Adrenal gland (tissue), 12 donors: ENCODE data around the gene DBR1. TPM values are rescaled to one million over a fixed set of nuclear protein-coding genes. Genes with fewer than 3 reads are reported as not detected.
A peak's percentile ranks its signal among the peaks of the same experiment; 100 is the strongest.

ENCODE experiments used
- DNase-seq, 7 donors: peaks; one replicate each; pipeline ENCODE4 v3.0.0-alpha.2; 2019 to 2020
- H3K27ac ChIP-seq, 5 donors: fragments of 200-600 bp; sonication (generic) in 4 of 5; 1 replicate in 3 of 5; 2 replicates in 2 of 5; pipeline versions ENCODE4 v1.5.1 to v1.8.0; 2016 to 2020; ENCODE audit warnings: mild to moderate bottlenecking in 1 of 5
- H3K27me3 ChIP-seq: fragments of 200-600 bp; 2 replicates; pipeline ENCODE4 v1.8.0; 2021
- H3K36me3 ChIP-seq, 2 donors: fragments of 200-600 bp; replicated peaks in 1 of 2; 1 replicate in 1 of 2; 2 replicates in 1 of 2; pipeline versions ENCODE4 v1.5.1 to v1.8.0; 2018 to 2022
- H3K4me1 ChIP-seq, 2 donors: fragments of 200-600 bp; replicated peaks in 1 of 2; 1 replicate in 1 of 2; 2 replicates in 1 of 2; pipeline versions ENCODE4 v1.5.1 to v1.8.0; 2018 to 2021
- H3K4me3 ChIP-seq, 4 donors: fragments of 200-600 bp; sonication (generic) in 3 of 4; one replicate each; pipeline ENCODE4 v1.5.1; 2016 to 2018
- H3K9me3 ChIP-seq, 3 donors: fragments of 200-600 bp; sonication (generic) in 1 of 3; replicated peaks in 1 of 3; 1 replicate in 2 of 3; 2 replicates in 1 of 3; pipeline versions ENCODE4 v1.5.1 to v1.8.0; 2016 to 2021
- CTCF ChIP-seq, 6 experiments: fragments of 450-650 bp in 4 of 6; fragments of 200-600 bp in 2 of 6; sonication (generic) in 1 of 6; IDR thresholded peaks; 1 replicate in 5 of 6; 2 replicates in 1 of 6; pipeline versions ENCODE4 v1.5.1 to v1.8.0; 2016 to 2021; ENCODE audit warnings: antibody characterized with exemption in 6 of 6, mild to moderate bottlenecking in 2 of 6, moderate library complexity in 1 of 6
- POLR2A ChIP-seq, 2 donors: fragments of 450-650 bp; IDR thresholded peaks; one replicate each; pipeline ENCODE4 v1.6.1; 2017; ENCODE audit warnings: antibody characterized with exemption in 2 of 2, mild to moderate bottlenecking in 2 of 2, moderate library complexity in 1 of 2
- WGBS, 4 donors: extraction: QIAGEN DNeasy Blood & Tissue Kit in 2 of 4; methylation state at CpG; one replicate each; pipeline versions ENCODE4 v1.1.5 to v1.1.7; 2013 to 2017; 5-methylcytosine and 5-hydroxymethylcytosine counted together
- intact Hi-C, 2 donors: fragments of 100-400 bp; cut with DNase I; formaldehyde crosslinking; loops; one replicate each; pipeline versions ENCODE4 v1.14.1 to v1.15.0; 2022 to 2023
- polyA plus RNA-seq, 3 donors: library from polyadenylated mRNA; stranded (reverse); fragments of 200-250 nt in 2 of 3; fragments of 350-450 nt in 1 of 3; fragmentation: Illumina TruSeq in 1 of 3; extraction: RNeasy Lipid Tissue Mini Kit (QIAGEN cat#74804) in 1 of 3; gene quantifications; one replicate each; pipeline ENCODE4 v1.2.3, GENCODE V29; 2013 to 2014
- total RNA-seq, 9 donors: library from RNA; depleted of rRNA in 4 of 9; stranded (reverse); fragments of >200 nt in 4 of 9; fragments of 120-200 nt in 1 of 9; fragmentation: NEBNext Ultra II Directional in 1 of 9; extraction: Animal tissue kit (Norgen Biotek cat#: 25700) in 1 of 9; gene quantifications; one replicate each; pipeline versions ENCODE4 v1.1.0 to v1.2.4, GENCODE V29; 2013 to 2023
- donor health status: healthy with polysubstance abuse.
- donor health status: Bipolar disorder and iron deficiency.
- donor health status: DM: yes; HTN: yes; CAD: no.
- donor health status: DM: no; HTN: no; CAD: no.
- donor health status: DM: no; HTN: no; CAD: no.
- donor health status: DM: yes; HTN: yes; CAD: no.

DBR1 gene
- total and polyA plus RNA-seq, 12 donors: 5.6 to 18.8 (median 12.0) TPM

GRCh38 chr3:138180375-138181029 lies 5.8 kb upstream of the DBR1 start:
- WGBS, 4 donors: 4 to 20% (median 9%) methylated on average over 2 of the region's 2 CpGs
- Histone ChIP-seq H3K27ac (no peak overlapping the region), H3K4me3 (no peak overlapping the region), H3K4me1 (no peaks in the 10 kb centered on the region), H3K27me3 (peaks cover 10% of the 10 kb centered on the region), H3K9me3 (no peaks in the 10 kb centered on the region), H3K36me3 (no peaks in the 10 kb centered on the region)
- TF ChIP-seq CTCF (IDR thresholded peaks at IDR 0.05) (peak in 4 of 6 experiments; percentile 29 to 38 (median 34)), POLR2A (IDR thresholded peaks at IDR 0.05) (no peak)
- intact Hi-C loops: loop anchor here in 1 of 2 donors (10.0 kb wide), 1 partner anchor 144 kb away; the partner anchor contains the start of gene NME9
- DNase-seq: peak in 3 of 7 donors; percentile 16 to 45 (median 23)

- Histone ChIP-seq H3K4me3 (peak overlapping the region in 3 of 4 donors; percentile 75 to 88 (median 83)), H3K27ac (peak overlapping the region in 3 of 5 donors; percentile 68 to 85 (median 81)), H3K9me3 (no peaks in the 10 kb centered on the region), H3K36me3 (peaks cover 0 to 16% of the 10 kb centered on the region in 2 donors), H3K4me1 (peaks cover 0 to 23% of the 10 kb centered on the region in 2 donors), H3K27me3 (no peaks in the 10 kb centered on the region)
- intact Hi-C loops: no loop called here
- 65 to 78% (median 68%) methylated on average over 13 of the region's 13 CpGs for WGBS, 4 donors
- no peak for DNase-seq
- no peak for TF ChIP-seq CTCF (IDR thresholded peaks at IDR 0.05)
- no peak for TF ChIP-seq POLR2A (IDR thresholded peaks at IDR 0.05)
Observed at GRCh38 chr3:138173769-138174420, 826 bp downstream of the DBR1 start.

- 66 to 76% (median 74%) methylated on average over 2 of the region's 2 CpGs for WGBS, 4 donors
- TF ChIP-seq CTCF (IDR thresholded peaks at IDR 0.05) (no peak), POLR2A (IDR thresholded peaks at IDR 0.05) (no peak)
- Histone ChIP-seq H3K9me3 (no peaks in the 10 kb centered on the region), H3K4me3 (no peak overlapping the region), H3K27ac (no peak overlapping the region), H3K27me3 (no peaks in the 10 kb centered on the region), H3K36me3 (peaks cover 0 to 21% of the 10 kb centered on the region in 2 donors), H3K4me1 (peaks cover 0 to 23% of the 10 kb centered on the region in 2 donors)
- intact Hi-C loops: no loop called here
- DNase-seq: no peak
Observed at GRCh38 chr3:138172625-138173024, 2.1 kb downstream of the DBR1 start.

- Histone ChIP-seq H3K4me1 (no peaks in the 10 kb centered on the region), H3K4me3 (no peak overlapping the region), H3K27me3 (no peaks in the 10 kb centered on the region), H3K36me3 (peaks cover 0 to 58% of the 10 kb centered on the region in 2 donors), H3K27ac (no peak overlapping the region), H3K9me3 (no peaks in the 10 kb centered on the region)
- intact Hi-C loops: no loop called here
- no peak for TF ChIP-seq CTCF (IDR thresholded peaks at IDR 0.05)
- 94 to 100% (median 95%) methylated on average over 2 of the region's 2 CpGs for WGBS, 4 donors
- DNase-seq: no peak
Observed at GRCh38 chr3:138165061-138165460, 9.7 kb downstream of the DBR1 start.
